ENCODE measurements around the gene ADAT3.

DNA sequence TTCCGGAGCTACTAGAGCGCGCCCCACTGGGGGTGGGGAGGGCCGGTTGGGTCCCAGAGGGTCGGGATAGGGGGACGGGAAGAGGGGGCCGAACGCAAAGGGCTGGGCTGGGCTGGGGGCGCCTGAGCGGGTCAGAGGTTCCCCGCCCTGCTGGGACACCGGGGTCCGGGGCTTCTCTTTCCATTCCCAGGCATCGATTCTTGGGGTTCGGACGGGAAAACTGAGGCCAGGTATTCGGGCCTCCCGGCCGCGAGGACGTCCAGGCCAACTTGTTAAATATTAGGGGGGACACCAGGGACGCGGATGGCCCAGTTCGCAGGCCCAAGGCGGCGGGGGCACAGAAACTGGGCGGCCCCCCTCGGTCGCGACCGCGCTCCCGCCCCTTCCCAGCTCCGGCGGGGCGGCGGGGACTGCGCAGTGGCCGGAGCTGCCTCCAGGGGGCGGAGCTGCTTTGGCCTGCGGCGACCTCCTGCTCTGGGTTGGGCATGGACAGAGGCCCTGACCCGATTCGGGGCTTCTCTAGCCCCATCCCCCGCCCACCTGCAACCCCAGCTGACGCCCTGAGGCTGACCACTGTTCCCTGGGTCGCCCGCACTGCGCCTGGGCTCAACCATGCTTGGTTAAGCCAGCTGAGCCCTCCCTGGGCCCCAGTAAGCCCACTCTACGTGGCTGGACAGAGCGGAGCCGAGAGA, 40.6 kb upstream of the ADAT3 start:
- TF ChIP-seq POLR2AphosphoS5 (IDR thresholded peaks at IDR 0.05) (peak in 1 of 2 donors; percentile 4), EP300 (IDR thresholded peaks at IDR 0.05) (no peak)
- TF ChIP-seq, protein P1, sequence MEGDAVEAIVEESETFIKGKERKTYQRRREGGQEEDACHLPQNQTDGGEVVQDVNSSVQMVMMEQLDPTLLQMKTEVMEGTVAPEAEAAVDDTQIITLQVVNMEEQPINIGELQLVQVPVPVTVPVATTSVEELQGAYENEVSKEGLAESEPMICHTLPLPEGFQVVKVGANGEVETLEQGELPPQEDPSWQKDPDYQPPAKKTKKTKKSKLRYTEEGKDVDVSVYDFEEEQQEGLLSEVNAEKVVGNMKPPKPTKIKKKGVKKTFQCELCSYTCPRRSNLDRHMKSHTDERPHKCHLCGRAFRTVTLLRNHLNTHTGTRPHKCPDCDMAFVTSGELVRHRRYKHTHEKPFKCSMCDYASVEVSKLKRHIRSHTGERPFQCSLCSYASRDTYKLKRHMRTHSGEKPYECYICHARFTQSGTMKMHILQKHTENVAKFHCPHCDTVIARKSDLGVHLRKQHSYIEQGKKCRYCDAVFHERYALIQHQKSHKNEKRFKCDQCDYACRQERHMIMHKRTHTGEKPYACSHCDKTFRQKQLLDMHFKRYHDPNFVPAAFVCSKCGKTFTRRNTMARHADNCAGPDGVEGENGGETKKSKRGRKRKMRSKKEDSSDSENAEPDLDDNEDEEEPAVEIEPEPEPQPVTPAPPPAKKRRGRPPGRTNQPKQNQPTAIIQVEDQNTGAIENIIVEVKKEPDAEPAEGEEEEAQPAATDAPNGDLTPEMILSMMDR (IDR thresholded peaks at IDR 0.05), result peak; percentile 86 to 98 (median 92)
